Measurements from ENCODE around the gene EIF3D. TPM values are rescaled to one million over a fixed set of nuclear protein-coding genes. Genes with fewer than 3 reads are reported as not detected.

The EIF3D gene
- total RNA-seq, 1 donor from 2014 or later: 150 TPM

- H3K36me3 Mint-ChIP-seq (ENCODE audit: unreplicated experiment): no peaks in the 10 kb centered on the region
- H3K27me3 Mint-ChIP-seq (ENCODE audit: unreplicated experiment): peaks cover 10% of the 10 kb centered on the region
- H3K4me1 Mint-ChIP-seq (ENCODE audit: unreplicated experiment): peaks cover 6% of the 10 kb centered on the region
- TF ChIP-seq CTCF (IDR thresholded peaks at IDR 0.05): no peak
- no peaks in the 10 kb centered on the region for H3K9me3 Mint-ChIP-seq (ENCODE audit: unreplicated experiment)
- H3K27ac Mint-ChIP-seq (ENCODE audit: unreplicated experiment): no peak overlapping the region
- H3K4me3 Mint-ChIP-seq (ENCODE audit: unreplicated experiment): no peak overlapping the region
- no peak for DNase-seq (ENCODE audit: extremely low spot score, unreplicated experiment)
These were observed 33.4 kb upstream of the EIF3D start for GRCh38 chr22:36562261-36562835.

- H3K9me3 Mint-ChIP-seq (ENCODE audit: unreplicated experiment): no peaks in the 10 kb centered on the region
- peaks cover 7% of the 10 kb centered on the region for H3K27me3 Mint-ChIP-seq (ENCODE audit: unreplicated experiment)
- H3K4me1 Mint-ChIP-seq (ENCODE audit: unreplicated experiment): peaks cover 6% of the 10 kb centered on the region
- no peak for TF ChIP-seq CTCF (IDR thresholded peaks at IDR 0.05)
- H3K4me3 Mint-ChIP-seq (ENCODE audit: unreplicated experiment): no peak overlapping the region
- no peak for DNase-seq (ENCODE audit: extremely low spot score, unreplicated experiment)
- H3K36me3 Mint-ChIP-seq (ENCODE audit: unreplicated experiment): no peaks in the 10 kb centered on the region
- no peak overlapping the region for H3K27ac Mint-ChIP-seq (ENCODE audit: unreplicated experiment)
These were observed 32.4 kb upstream of the EIF3D start for GRCh38 chr22:36561291-36561811.

- Mint-ChIP-seq H3K27ac (ENCODE audit: unreplicated experiment) (no peak overlapping the region), H3K27me3 (ENCODE audit: unreplicated experiment) (peaks cover 6% of the 10 kb centered on the region), H3K36me3 (ENCODE audit: unreplicated experiment) (no peaks in the 10 kb centered on the region), H3K9me3 (ENCODE audit: unreplicated experiment) (no peaks in the 10 kb centered on the region), H3K4me3 (ENCODE audit: unreplicated experiment) (no peak overlapping the region), H3K4me1 (ENCODE audit: unreplicated experiment) (peaks cover 6% of the 10 kb centered on the region)
- no peak for DNase-seq (ENCODE audit: extremely low spot score, unreplicated experiment)
- no peak for TF ChIP-seq CTCF (IDR thresholded peaks at IDR 0.05)
These were observed 31.0 kb upstream of the EIF3D start for GRCh38 chr22:36560001-36560400.

GRCh38 chr22:36554098-36554497, 25.1 kb upstream of the EIF3D start:
- no peak for TF ChIP-seq CTCF (IDR thresholded peaks at IDR 0.05)
- Mint-ChIP-seq H3K4me1 (ENCODE audit: unreplicated experiment) (no peaks in the 10 kb centered on the region), H3K27me3 (ENCODE audit: unreplicated experiment) (peaks cover 29% of the 10 kb centered on the region), H3K9me3 (ENCODE audit: unreplicated experiment) (no peaks in the 10 kb centered on the region), H3K36me3 (ENCODE audit: unreplicated experiment) (no peaks in the 10 kb centered on the region), H3K27ac (ENCODE audit: unreplicated experiment) (no peak overlapping the region), H3K4me3 (ENCODE audit: unreplicated experiment) (no peak overlapping the region)
- DNase-seq (ENCODE audit: extremely low spot score, unreplicated experiment): no peak

GRCh38 chr22:36552289-36552688, 23.3 kb upstream of the EIF3D start:
- Mint-ChIP-seq H3K9me3 (ENCODE audit: unreplicated experiment) (no peaks in the 10 kb centered on the region), H3K4me1 (ENCODE audit: unreplicated experiment) (no peaks in the 10 kb centered on the region), H3K27ac (ENCODE audit: unreplicated experiment) (no peak overlapping the region), H3K4me3 (ENCODE audit: unreplicated experiment) (no peak overlapping the region), H3K27me3 (ENCODE audit: unreplicated experiment) (peaks cover 29% of the 10 kb centered on the region), H3K36me3 (ENCODE audit: unreplicated experiment) (no peaks in the 10 kb centered on the region)
- TF ChIP-seq CTCF (IDR thresholded peaks at IDR 0.05): no peak
- DNase-seq (ENCODE audit: extremely low spot score, unreplicated experiment): no peak

Data from osteocyte (in vitro differentiated cells).